Right ventricle myocardium superior (tissue), 1 donor: ENCODE data around the gene ADARB1. TPM values are rescaled to one million over a fixed set of nuclear protein-coding genes. Genes with fewer than 3 reads are reported as not detected.

ENCODE experiments used
- ATAC-seq: fragments of 200-7000 bp; cut with Tn5 transposase; one replicate; pipeline ENCODE4 v1.9.1; 2020; ENCODE audit warnings: mild to moderate bottlenecking; ENCODE audit not compliant: poor library complexity
- DNase-seq: peaks from one replicate; pipeline ENCODE4 v3.0.0-alpha.2; 2020
- intact Hi-C: fragments of 100-400 bp; cut with DNase I; formaldehyde crosslinking; loops from one replicate; pipeline ENCODE4 v1.11.2; 2022
- total RNA-seq: library from RNA; stranded (reverse); fragmentation: NEBNext Ultra II Directional; extraction: Animal tissue kit (Norgen Biotek cat#: 25700); gene quantifications from one replicate; pipeline ENCODE4 v1.2.1, GENCODE V29; 2021
- donor health status: DM: no; HTN: yes; CAD: no; lungs with severe emphysema.

Gene ADARB1
- total RNA-seq, 1 donor from 2014 or later, result 11.6 TPM

- ATAC-seq (no peak), DNase-seq (no peak)
- intact Hi-C loops, result no loop called here
Measured at GRCh38 chr21:45051580-45052434, 22.6 kb upstream of the ADARB1 start.

- no peak for ATAC-seq
- DNase-seq, result no peak
- intact Hi-C loops, result no loop called here
Measured at GRCh38 chr21:45052960-45053359, 21.4 kb upstream of the ADARB1 start.

- DNase-seq, result no peak
- no peak for ATAC-seq
- intact Hi-C loops, result no loop called here
Measured at GRCh38 chr21:45053561-45054226, 20.7 kb upstream of the ADARB1 start.

- no peak for DNase-seq
Measured at GRCh38 chr21:45054227-45054926, 20.0 kb upstream of the ADARB1 start.

GRCh38 chr21:45054927-45055612, 19.3 kb upstream of the ADARB1 start:
- DNase-seq (no peak), ATAC-seq (no peak)
- intact Hi-C loops, result no loop called here

More at GRCh38 chr21:45054227-45054926, 20.0 kb upstream of the ADARB1 start:
- no peak for ATAC-seq
- intact Hi-C loops, result no loop called here

- DNase-seq, result no peak
- no peak for ATAC-seq
- intact Hi-C loops, result no loop called here
Measured at GRCh38 chr21:45055861-45056260, 18.5 kb upstream of the ADARB1 start.

- no peak for DNase-seq
- intact Hi-C loops, result no loop called here
- ATAC-seq, result no peak
Measured at GRCh38 chr21:45056296-45056904, 18.0 kb upstream of the ADARB1 start.

- DNase-seq, result no peak
- no peak for ATAC-seq
- intact Hi-C loops, result no loop called here
Measured at GRCh38 chr21:45056917-45057560, 17.3 kb upstream of the ADARB1 start.

GRCh38 chr21:45057886-45058285, 16.5 kb upstream of the ADARB1 start:
- intact Hi-C loops, result no loop called here

GRCh38 chr21:45059121-45059520, 15.3 kb upstream of the ADARB1 start:
- ATAC-seq (no peak), DNase-seq (no peak)
- intact Hi-C loops, result no loop called here

More at GRCh38 chr21:45057886-45058285, 16.5 kb upstream of the ADARB1 start:
- ATAC-seq (no peak), DNase-seq (no peak)

GRCh38 chr21:45060089-45060488, 14.3 kb upstream of the ADARB1 start:
- ATAC-seq, result no peak
- intact Hi-C loops, result no loop called here
- DNase-seq, result no peak

- intact Hi-C loops, result no loop called here
- no peak for ATAC-seq
Measured at GRCh38 chr21:45060675-45061311, 13.6 kb upstream of the ADARB1 start.

GRCh38 chr21:45064091-45064490, 10.3 kb upstream of the ADARB1 start:
- DNase-seq, result no peak
- no peak for ATAC-seq
- intact Hi-C loops, result no loop called here

More at GRCh38 chr21:45060675-45061311, 13.6 kb upstream of the ADARB1 start:
- DNase-seq, result no peak

GRCh38 chr21:45064618-45065399, 9.6 kb upstream of the ADARB1 start:
- ATAC-seq (no peak), DNase-seq (no peak)
- intact Hi-C loops, result no loop called here

GRCh38 chr21:45067462-45068285, 6.7 kb upstream of the ADARB1 start:
- intact Hi-C loops, result no loop called here
- DNase-seq (no peak), ATAC-seq (no peak)

- DNase-seq, result no peak
- intact Hi-C loops, result no loop called here
- ATAC-seq, result no peak
Measured at GRCh38 chr21:45069085-45069484, 5.3 kb upstream of the ADARB1 start.
